Vagina (tissue), 2 donors: ENCODE data around the gene PPP1CC. TPM values are rescaled to one million over a fixed set of nuclear protein-coding genes. Genes with fewer than 3 reads are reported as not detected.
"Not testable (repeated sequence)": the region's sequence is repeated elsewhere in the genome, so short reads cannot be mapped to it uniquely, and the experiment has no call there.

Source experiments
- DNase-seq, 2 donors: peaks; one replicate each; pipeline ENCODE4 v3.0.0-alpha.2; 2017; ENCODE audit errors: extremely low spot score in 2 of 2
- H3K27ac ChIP-seq: fragments of 200-600 bp; sonication (generic); one replicate; pipeline ENCODE4 v1.5.1; 2019
- H3K27me3 ChIP-seq: fragments of 200-600 bp; sonication (generic); one replicate; pipeline ENCODE4 v1.5.1; 2019
- H3K36me3 ChIP-seq, 2 donors: fragments of 200-600 bp; sonication (generic); one replicate each; pipeline ENCODE4 v1.5.1; 2017 to 2019
- H3K4me1 ChIP-seq: fragments of 200-600 bp; sonication (generic); one replicate; pipeline ENCODE4 v1.5.1; 2019
- H3K4me3 ChIP-seq, 2 donors: fragments of 200-600 bp; sonication (generic); 1 replicate in 1 of 2; 2 replicates in 1 of 2; pipeline ENCODE4 v1.5.1; 2016 to 2019
- H3K9me3 ChIP-seq: fragments of 200-600 bp; sonication (generic); one replicate; pipeline ENCODE4 v1.5.1; 2019
- CTCF ChIP-seq, 3 experiments: fragments of 450-650 bp in 2 of 3; fragments of 200-600 bp in 1 of 3; sonication (generic) in 1 of 3; IDR thresholded peaks; one replicate each; pipeline ENCODE4 v1.5.1; 2017 to 2019; ENCODE audit warnings: antibody characterized with exemption in 3 of 3, mild to moderate bottlenecking in 2 of 3, moderate library complexity in 2 of 3
- POLR2A ChIP-seq, 2 donors: fragments of 450-650 bp; IDR thresholded peaks; one replicate each; pipeline ENCODE4 v1.6.1; 2017; ENCODE audit warnings: antibody characterized with exemption in 2 of 2, mild to moderate bottlenecking in 2 of 2, moderate library complexity in 2 of 2
- POLR2AphosphoS5 ChIP-seq, 2 donors: sonication (generic); formaldehyde crosslinking; IDR thresholded peaks; one replicate each; pipeline ENCODE4 v1.9.0; 2017; ENCODE audit warnings: antibody characterized with exemption in 2 of 2, mild to moderate bottlenecking in 2 of 2, low read depth in 1 of 2; ENCODE audit not compliant: insufficient read depth in 1 of 2
- intact Hi-C: fragments of 100-400 bp; cut with DNase I; formaldehyde crosslinking; loops from one replicate; pipeline ENCODE4 v1.15.1; 2023
- total RNA-seq: library from RNA; depleted of rRNA; stranded (reverse); fragments of >200 nt; gene quantifications from one replicate; pipeline ENCODE4 v1.2.3, GENCODE V29; 2016

Gene PPP1CC
- total RNA-seq, 1 donor from 2014 or later = 87.9 TPM

- TF ChIP-seq POLR2A (IDR thresholded peaks at IDR 0.05) (no peak), CTCF (IDR thresholded peaks at IDR 0.05) (no peak), POLR2AphosphoS5 (IDR thresholded peaks at IDR 0.05; ENCODE audit: insufficient read depth in 1 of 2, low read depth in 1 of 2) (no peak)
- intact Hi-C loops = no loop called here
- no peak for DNase-seq
- H3K36me3 ChIP-seq = peaks cover 0 to 81% of the 10 kb centered on the region in 2 donors
- H3K4me3 ChIP-seq = no peak overlapping the region
- no peaks in the 10 kb centered on the region for H3K4me1 ChIP-seq
- no peaks in the 10 kb centered on the region for H3K9me3 ChIP-seq
- no peaks in the 10 kb centered on the region for H3K27me3 ChIP-seq
- no peak overlapping the region for H3K27ac ChIP-seq
These were observed 15.9 kb downstream of the PPP1CC start for GRCh38 chr12:110726708-110727369.

GRCh38 chr12:110726028-110726427 is 16.7 kb downstream of the PPP1CC start:
- H3K4me1 ChIP-seq = no peaks in the 10 kb centered on the region
- no peak overlapping the region for H3K27ac ChIP-seq
- H3K27me3 ChIP-seq = no peaks in the 10 kb centered on the region
- DNase-seq = no peak
- no peaks in the 10 kb centered on the region for H3K9me3 ChIP-seq
- H3K36me3 ChIP-seq = peaks cover 0 to 81% of the 10 kb centered on the region in 2 donors
- TF ChIP-seq POLR2AphosphoS5 (IDR thresholded peaks at IDR 0.05; ENCODE audit: insufficient read depth in 1 of 2, low read depth in 1 of 2) = no peak
- TF ChIP-seq CTCF (IDR thresholded peaks at IDR 0.05) = no peak
- no peak for TF ChIP-seq POLR2A (IDR thresholded peaks at IDR 0.05)
- intact Hi-C loops = no loop called here
- H3K4me3 ChIP-seq = no peak overlapping the region

- Histone ChIP-seq H3K4me1 (no peaks in the 10 kb centered on the region), H3K27me3 (no peaks in the 10 kb centered on the region), H3K36me3 (peaks cover 0 to 81% of the 10 kb centered on the region in 2 donors), H3K27ac (no peak overlapping the region), H3K9me3 (no peaks in the 10 kb centered on the region), H3K4me3 (no peak overlapping the region)
- no peak for DNase-seq
- TF ChIP-seq CTCF (IDR thresholded peaks at IDR 0.05) = no peak
- no peak for TF ChIP-seq POLR2A (IDR thresholded peaks at IDR 0.05)
- no peak for TF ChIP-seq POLR2AphosphoS5 (IDR thresholded peaks at IDR 0.05; ENCODE audit: insufficient read depth in 1 of 2, low read depth in 1 of 2)
- intact Hi-C loops = no loop called here
These were observed 17.4 kb downstream of the PPP1CC start for GRCh38 chr12:110725267-110725666.

GRCh38 chr12:110722892-110723291 is 19.8 kb downstream of the PPP1CC start:
- H3K27ac ChIP-seq, H3K4me1 ChIP-seq, H3K27me3 ChIP-seq, H3K4me3 ChIP-seq, intact Hi-C loops, H3K9me3 ChIP-seq, DNase-seq: not testable (repeated sequence)
- peaks cover 0 to 81% of the 10 kb centered on the region in 2 donors for H3K36me3 ChIP-seq

GRCh38 chr12:110721570-110721969 is 21.1 kb downstream of the PPP1CC start:
- no peak for DNase-seq
- Histone ChIP-seq H3K4me1 (no peaks in the 10 kb centered on the region), H3K36me3 (peaks cover 0 to 76% of the 10 kb centered on the region in 2 donors), H3K9me3 (no peaks in the 10 kb centered on the region), H3K27me3 (no peaks in the 10 kb centered on the region), H3K4me3 (no peak overlapping the region), H3K27ac (no peak overlapping the region)
- TF ChIP-seq CTCF (IDR thresholded peaks at IDR 0.05) (no peak), POLR2AphosphoS5 (IDR thresholded peaks at IDR 0.05; ENCODE audit: insufficient read depth in 1 of 2, low read depth in 1 of 2) (no peak), POLR2A (IDR thresholded peaks at IDR 0.05) (no peak)
- intact Hi-C loops = no loop called here
